CD4-positive, alpha-beta T cell treated with Interleukin-2 at 100 ng/mL for 4 hours (primary cell): ENCODE data around the gene RASGRP4.
"Not testable (repeated sequence)": the region's sequence is repeated elsewhere in the genome, so short reads cannot be mapped to it uniquely, and the experiment has no call there.

Source experiments
- DNase-seq: peaks from one replicate; pipeline ENCODE4 v3.0.0-alpha.2; 2020; ENCODE audit warnings: low spot score

The RASGRP4 gene

GRCh38 chr19:38425810-38426466 is at the start of gene RASGRP4:
Gene RASGRP4 (minus strand): TSS chr19:38426219. CDS start chr19:38426091, 128 bp downstream.
- peak; percentile 17 for DNase-seq

GRCh38 chr19:38475176-38475575 is 49.2 kb upstream of the RASGRP4 start:
- no peak for DNase-seq

GRCh38 chr19:38473201-38473600 is 47.2 kb upstream of the RASGRP4 start:
- no peak for DNase-seq

- DNase-seq: not testable (repeated sequence)
Measured at GRCh38 chr19:38472725-38473124, 46.7 kb upstream of the RASGRP4 start.

GRCh38 chr19:38470788-38471480 is 44.9 kb upstream of the RASGRP4 start:
- no peak for DNase-seq

GRCh38 chr19:38469151-38469550 is 43.1 kb upstream of the RASGRP4 start:
- no peak for DNase-seq

GRCh38 chr19:38467541-38468525 is 41.8 kb upstream of the RASGRP4 start:
- DNase-seq: no peak

- DNase-seq: no peak
Measured at GRCh38 chr19:38466050-38466449, 40.0 kb upstream of the RASGRP4 start.

- DNase-seq: no peak
Measured at GRCh38 chr19:38464421-38465082, 38.5 kb upstream of the RASGRP4 start.

GRCh38 chr19:38463365-38463764 is 37.3 kb upstream of the RASGRP4 start:
- no peak for DNase-seq

GRCh38 chr19:38458991-38459390 is 33.0 kb upstream of the RASGRP4 start:
- DNase-seq: no peak

- no peak for DNase-seq
Measured at GRCh38 chr19:38457690-38458405, 31.8 kb upstream of the RASGRP4 start.

GRCh38 chr19:38457202-38457601 is 31.2 kb upstream of the RASGRP4 start:
- no peak for DNase-seq

GRCh38 chr19:38455031-38455430 is 29.0 kb upstream of the RASGRP4 start:
- DNase-seq: no peak

GRCh38 chr19:38453596-38453995 is 27.6 kb upstream of the RASGRP4 start:
- DNase-seq: no peak

GRCh38 chr19:38452430-38453366 is 26.7 kb upstream of the RASGRP4 start:
- no peak for DNase-seq

GRCh38 chr19:38451629-38452028 is 25.6 kb upstream of the RASGRP4 start:
- DNase-seq: no peak

- no peak for DNase-seq
Measured at GRCh38 chr19:38451036-38451435, 25.0 kb upstream of the RASGRP4 start.

- DNase-seq: no peak
Measured at GRCh38 chr19:38449518-38449917, 23.5 kb upstream of the RASGRP4 start.

GRCh38 chr19:38448225-38448624 is 22.2 kb upstream of the RASGRP4 start:
- no peak for DNase-seq
